ENCODE results near the gene SEPTIN10.
"Not testable (repeated sequence)": the region's sequence is repeated elsewhere in the genome, so short reads cannot be mapped to it uniquely, and the experiment has no call there.

The SEPTIN10 gene

DNA sequence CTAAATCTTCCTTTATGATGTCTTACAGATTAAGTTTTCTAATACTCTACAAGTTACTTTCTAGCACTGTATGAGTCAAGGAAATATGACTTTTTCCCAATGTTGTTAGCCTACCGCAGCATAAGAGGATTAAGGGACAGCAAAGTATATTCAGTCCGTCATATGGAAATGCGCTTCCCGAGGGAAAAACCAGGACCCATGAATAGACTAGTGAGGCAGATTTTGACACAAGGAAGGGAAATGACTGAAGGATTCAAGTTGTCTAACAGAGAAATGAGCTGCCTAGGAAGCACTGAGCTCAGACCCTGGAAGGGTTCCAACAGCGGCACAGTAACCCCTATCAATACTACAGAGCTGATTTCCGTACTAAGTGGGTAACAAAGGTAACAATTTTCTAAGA lies 12.0 kb downstream of the SEPTIN10 start:
- DNase-seq = no peak

DNA sequence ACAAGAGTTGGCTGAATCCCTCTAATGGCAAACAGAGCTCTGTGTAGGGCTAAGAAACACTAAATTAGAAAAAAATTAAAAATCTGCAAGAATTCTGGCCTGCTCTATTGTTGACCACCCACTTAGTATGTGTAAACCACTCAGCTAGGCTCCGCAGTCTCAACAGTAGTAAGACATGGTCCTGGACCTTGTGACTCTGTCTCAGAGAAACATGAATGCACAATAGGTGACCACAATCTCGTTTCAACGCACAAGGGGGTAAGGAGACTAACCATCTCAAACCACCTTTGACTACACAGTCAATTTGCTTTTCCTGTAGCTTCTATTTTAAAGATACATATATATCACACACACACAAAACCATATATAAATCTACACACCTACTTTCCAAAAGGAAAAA lies 16.5 kb downstream of the SEPTIN10 start:
- DNase-seq = no peak

DNA sequence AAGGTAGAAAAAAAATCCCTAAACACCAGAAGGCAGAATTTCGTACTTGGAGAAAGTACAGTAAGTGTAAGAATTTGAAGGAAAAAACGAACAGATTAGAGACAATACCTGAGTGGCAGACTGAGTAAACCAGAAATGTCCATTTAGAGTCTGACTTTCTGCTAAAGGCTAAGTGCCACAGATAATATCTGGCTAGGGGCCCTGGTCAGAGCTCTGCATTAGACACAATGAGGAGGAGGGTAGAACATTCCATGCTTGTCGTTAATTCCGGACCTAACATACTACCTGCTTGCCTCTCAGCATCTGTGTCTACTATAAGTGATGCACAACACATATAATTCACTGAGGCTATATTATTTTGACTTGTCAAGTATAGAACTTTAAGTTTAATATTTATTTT lies 18.1 kb downstream of the SEPTIN10 start:
- DNase-seq = no peak

DNA sequence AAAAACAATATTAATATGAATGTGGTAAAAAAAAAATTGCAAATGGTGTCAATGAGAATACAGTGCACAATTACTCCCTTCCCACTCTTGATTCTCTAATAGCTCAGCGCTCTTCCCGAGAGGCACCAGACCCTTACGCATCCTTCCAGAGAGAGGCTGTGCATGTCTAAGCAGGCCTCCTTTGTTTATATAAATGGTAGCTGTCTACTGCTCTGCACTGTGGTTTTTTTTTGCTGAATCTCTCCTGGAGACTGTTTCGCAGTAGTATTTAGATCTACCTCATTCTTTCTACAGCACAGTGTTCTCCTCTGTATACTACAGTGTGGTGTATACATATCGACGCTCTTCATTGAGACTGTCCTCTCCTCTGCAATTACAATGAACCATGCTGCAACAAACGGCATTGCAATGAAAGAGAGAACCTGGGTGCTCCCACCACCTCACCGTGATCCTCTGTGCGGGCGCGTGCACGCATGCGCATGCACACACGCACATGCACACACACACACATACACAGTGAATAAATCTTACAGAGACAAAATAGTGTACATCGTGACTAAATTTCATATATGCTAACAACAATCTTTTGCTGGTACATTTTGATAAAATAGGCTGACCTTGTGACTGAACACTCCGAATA lies 19.4 kb downstream of the SEPTIN10 start:
- DNase-seq = no peak

DNA sequence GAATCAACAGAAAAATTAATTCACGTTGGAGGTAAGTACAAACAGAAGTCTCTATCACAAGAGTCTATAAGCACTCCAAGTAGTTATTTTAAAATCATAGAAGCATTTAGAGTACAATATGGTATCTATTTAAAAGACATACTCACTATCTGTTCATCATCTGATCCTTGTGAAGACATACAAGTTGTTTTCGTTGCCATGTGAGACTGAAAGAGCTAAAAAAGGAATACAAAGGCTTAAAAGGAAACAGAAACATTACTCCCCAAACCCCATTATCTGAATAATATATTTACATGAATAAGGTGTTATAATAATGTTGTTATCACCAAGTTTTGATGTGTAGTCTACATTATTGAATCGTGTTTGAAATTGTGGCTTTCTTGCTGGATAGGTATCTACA lies 20.9 kb downstream of the SEPTIN10 start:
- DNase-seq = no peak

DNA sequence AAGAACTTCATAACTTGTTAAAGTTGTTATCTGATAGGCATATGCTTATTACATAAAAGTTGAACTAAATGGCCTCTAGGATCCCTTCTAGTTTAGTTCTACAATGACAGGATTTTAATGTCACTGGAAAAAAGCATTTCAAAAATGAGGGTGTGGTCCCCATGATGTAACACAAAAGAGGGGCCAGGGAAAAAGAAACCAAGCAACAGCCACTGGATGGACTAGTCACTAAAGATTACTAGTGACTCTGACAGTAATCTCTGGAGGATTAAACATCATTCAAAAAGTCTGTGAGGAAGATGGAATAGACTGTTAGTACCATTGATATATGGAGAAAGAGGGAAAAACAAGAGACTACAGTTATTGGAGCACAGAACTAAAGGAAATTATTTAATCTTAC lies 22.6 kb downstream of the SEPTIN10 start:
- DNase-seq = no peak

DNA sequence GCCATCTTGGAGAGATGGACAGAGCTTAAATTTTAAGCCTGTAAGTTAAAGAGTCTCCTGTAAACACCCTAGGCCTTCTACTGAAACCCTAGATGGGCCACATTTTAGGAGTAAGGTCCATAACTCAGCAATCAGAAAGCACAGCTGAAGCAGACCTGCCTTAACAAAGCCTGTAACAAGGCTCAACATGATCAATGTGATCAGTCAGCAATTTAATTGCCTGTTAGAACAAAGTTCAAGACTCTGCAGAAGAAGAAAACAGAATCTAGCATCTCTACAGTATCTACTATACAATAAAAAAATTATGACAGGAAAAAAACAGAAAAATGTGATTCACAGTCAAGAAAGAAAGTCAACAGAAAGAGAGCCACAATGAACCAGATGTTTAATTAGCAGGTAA lies 27.1 kb downstream of the SEPTIN10 start:
- DNase-seq = no peak

DNA sequence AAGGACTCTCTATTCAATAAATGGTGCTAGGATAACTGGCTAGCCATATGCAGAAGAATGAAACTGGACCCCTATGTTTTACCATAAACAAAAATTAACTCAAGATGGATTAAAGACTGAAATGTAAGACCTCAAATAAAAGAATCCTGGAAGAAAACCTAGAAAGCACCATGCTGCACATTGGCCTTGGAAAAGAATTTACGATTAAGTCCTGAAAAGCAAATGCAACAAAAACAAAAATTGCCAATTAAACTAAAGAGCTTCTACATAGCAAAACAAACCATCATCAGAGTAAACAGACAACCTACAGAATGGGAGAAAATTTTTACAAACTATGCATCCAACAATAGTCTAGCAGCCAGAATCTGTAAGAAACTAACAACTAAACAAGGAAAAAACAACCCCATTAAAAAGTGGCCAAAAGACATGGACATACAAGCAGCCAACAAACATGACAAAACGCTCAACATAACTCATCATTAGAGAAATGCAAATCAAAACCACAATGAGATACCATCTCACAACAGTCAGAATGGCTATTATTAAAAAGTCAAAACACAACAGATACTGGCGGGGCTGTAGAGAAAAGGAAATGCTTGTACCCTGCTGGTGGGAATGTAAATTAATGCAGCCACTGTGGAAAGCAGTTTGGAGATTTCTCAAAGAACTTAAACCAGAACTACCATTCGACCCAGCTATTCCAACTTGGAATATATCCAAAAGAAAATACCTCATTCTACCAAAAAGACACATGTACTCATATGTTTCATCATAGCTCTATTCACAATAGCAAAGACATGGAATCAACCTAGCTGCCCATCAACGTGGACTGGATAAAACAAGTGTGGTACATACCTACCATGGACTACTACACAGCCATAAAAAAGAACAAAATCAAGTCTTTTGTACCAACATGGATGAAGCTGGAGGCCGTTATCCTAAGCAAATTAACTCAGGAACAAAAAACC lies 30.6 kb downstream of the SEPTIN10 start:
- DNase-seq = no peak

DNA sequence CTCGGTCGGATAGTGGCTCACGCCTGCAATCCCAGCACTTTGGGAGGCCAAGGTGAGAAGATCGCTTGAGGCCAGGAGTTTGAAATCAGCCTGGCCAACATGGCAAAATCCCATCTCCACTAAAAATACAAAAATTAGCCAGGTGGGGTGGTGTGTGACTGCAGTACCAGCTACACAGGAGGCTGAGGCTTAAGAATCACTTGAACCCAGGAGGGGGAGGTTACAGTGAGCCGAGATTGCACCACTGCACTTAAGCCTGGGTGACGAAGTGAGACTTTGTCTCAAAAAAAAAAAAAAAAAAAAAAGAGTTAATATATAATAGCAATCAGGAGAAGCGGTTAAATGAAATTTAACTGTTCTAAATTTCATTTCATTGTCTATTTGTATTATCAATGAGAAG lies 36.1 kb downstream of the SEPTIN10 start:
- DNase-seq = not testable (repeated sequence)

DNA sequence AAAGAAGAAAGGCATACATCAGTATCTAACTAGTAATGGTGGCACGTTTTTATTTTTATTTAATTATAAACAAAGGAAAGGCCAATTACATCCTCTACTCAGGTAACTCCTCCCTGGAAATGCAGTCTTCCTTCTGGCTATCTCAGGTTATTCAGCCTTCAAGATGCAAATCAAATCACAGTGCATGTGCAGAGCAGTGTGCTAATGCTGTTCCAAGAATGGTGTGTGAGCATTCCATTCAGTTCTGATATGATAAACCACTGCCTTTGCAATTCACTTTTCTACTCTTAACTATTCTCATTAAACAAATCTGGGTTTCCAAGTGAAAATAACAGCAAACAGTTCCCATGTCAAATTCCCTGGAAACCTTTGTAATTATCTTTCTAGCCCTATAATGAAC lies 38.4 kb downstream of the SEPTIN10 start:
- DNase-seq = no peak

DNA sequence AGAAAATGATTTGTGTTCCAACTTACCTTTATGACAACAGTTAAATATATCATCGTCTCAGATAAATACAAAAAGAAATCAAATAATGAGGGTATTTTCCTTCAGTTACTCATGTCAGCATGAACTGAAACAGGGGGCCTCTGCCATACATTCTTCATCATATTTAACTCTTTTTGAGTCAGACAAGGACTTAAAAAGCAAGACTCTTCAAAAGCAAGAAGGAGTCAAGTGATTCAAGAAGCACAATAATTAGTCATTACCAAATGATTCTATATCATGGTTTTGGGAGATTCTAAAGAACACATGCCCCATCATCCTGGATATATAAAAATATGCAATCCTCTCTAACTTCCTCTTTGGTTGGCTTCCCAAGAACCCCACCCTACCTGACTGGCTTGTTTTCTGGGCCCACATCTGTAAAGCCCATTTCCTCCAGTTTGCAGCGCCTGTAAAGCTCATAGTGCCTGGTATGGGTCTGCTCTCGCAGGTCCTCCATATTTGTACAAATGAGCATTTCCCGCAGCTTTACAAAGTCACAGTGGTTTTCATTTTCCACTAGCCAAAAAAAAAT lies 49.7 kb downstream of the SEPTIN10 start:
- no peak for DNase-seq

DNA sequence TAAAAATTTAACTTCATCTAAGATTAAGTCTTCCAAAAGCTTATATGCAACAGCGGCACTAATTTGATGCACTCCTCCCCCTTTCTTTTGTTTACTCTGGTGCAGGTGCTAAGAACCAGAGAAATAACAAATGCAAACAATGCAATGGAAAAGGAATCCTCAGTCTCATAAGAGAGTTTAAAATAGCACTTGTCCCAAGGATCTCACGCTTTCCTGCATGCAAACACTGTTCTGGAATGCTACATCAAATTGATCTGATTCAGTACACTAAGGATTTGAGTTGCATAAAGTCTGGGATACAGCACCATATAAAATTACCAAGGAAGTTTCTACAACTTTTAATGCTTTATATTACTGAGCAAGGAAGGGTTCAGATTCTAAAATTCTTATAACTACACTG lies 50.5 kb downstream of the SEPTIN10 start:
- no peak for DNase-seq

DNA sequence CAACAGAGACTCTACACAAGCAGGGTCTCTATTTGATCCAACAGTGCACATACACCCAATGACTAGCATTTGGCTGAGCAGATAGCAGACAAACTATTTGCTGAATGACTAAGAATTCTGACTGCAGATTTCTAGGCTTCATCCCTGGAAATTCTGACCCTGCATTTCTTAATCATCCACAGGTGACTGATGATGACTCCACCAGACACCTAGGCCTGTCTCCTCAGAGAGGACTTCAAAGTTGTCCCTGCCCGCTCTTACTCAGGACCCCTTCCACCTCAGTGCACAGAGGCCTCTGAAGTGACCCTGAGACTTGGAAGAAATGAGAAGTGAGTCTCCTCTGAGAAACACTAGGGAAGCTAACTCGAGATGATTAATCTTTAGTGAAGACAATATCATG lies 51.3 kb downstream of the SEPTIN10 start:
- no peak for DNase-seq

DNA sequence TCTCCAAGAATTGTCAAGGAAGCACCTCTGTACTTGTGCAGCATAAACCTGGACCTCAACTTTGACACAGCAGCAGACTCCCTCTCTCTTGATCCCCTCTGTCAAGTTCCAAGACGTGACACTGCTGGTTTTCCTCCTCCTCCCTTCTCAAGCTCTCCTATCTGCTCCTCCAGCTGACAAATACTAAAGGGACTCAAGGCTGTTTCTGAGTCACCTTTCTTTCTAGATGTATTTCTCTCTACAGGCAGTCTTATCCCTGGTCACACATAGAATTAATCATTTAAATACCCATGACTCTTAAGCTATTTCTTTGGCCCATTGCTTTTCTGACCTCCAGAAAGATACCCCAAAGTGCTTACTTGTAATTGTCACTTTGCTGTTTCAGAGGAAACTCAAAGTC lies 53.5 kb downstream of the SEPTIN10 start:
- DNase-seq = no peak

DNA sequence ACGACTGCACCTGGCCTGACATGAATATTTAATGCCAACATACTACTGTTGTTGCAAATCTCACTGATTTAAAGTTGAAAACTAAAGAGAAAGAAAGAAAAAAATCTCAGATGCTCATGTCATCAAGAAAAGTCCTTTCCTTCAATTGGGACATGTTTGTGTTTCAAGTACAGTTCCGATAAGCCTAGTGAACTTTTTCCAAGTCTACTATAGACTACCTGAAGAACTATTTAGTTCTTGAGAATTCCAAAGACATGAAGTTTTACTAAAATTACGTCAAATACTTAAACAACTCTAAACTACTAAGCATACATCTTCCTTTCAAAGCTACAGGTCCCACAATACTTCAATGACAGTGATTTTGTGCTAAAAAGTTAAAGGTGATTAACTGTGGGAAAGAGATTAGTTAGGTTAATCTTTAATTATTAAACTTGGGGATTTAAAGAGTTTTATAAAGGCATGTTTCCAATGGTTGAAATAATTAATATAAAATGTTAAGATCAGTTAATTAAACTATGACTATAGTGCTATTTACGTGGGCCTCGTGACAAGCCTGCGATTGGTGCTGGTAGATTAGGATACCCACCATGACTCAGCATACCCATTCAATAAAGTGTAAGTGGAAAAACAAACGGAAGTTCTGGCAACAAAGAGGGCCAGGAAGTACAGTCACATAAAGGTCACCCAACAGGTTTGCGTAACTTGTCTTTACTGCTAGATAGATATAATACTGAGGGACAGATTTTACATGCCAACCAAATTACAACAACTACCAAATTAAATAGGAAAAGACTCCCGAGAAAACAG lies 55.5 kb downstream of the SEPTIN10 start:
- DNase-seq = no peak

DNA sequence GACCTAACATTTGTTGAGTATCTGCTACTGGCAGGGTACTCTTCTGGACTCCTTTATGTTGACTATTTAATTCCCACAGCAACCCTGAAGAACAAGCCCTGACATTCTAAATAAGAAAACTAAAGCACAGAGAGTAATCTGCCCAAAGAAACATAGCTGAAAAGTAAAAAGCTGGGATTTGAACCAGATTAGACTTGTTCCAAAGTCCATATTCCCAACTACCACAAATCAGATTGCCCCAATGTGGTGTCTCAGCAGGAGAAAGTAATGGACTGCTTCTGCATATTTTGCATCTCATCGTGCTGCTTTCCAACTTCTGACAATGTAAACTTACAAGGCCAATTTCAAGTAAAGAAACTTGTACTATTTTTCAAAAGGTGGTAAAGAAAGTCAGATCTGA lies 56.5 kb downstream of the SEPTIN10 start:
- no peak for DNase-seq

DNA sequence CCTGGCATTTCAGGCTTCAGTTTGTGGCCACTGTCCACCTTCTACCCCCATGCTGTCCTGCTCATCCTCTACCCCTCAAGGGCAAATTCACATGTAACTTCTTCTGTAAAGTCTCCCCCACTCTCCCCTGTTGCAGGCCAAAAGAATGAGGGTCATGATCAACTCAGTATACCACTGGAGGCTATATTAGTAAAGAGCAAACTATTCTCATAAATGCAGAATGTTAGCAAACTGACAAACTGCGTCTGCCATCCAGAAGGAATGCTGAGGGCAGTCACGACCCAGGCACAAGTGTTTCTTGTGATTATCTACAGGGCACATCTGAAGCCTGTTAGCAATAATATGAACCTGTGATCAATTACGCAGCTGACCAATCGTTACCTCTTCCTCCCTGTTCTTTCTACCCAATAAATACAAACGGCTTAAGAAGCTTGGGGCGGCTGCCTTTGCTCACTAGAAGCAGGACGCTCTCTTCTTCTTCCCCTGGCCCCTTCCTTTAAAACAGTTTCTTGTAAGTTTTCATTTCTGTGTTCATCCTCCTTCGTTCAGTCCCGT lies 58.3 kb downstream of the SEPTIN10 start:
- no peak for DNase-seq

DNA sequence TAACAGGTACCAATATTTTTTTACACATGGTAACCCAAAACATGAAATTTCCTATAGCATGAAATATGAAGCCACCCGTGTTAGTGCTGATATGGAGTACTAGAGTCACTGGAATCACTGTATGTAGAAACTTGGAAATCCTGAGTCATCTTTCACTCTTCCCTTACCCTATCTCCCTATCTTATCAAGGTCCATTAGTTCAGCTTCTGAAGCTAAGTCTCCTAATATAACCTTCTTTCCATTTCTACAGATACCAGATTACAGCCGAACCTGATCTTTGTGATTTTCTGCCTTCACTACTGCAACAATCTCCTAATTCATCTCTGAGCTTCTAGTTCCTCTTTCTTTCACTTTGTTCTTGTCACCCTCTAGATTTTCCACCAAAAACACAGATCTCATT lies 59.0 kb downstream of the SEPTIN10 start:
- no peak for DNase-seq

DNA sequence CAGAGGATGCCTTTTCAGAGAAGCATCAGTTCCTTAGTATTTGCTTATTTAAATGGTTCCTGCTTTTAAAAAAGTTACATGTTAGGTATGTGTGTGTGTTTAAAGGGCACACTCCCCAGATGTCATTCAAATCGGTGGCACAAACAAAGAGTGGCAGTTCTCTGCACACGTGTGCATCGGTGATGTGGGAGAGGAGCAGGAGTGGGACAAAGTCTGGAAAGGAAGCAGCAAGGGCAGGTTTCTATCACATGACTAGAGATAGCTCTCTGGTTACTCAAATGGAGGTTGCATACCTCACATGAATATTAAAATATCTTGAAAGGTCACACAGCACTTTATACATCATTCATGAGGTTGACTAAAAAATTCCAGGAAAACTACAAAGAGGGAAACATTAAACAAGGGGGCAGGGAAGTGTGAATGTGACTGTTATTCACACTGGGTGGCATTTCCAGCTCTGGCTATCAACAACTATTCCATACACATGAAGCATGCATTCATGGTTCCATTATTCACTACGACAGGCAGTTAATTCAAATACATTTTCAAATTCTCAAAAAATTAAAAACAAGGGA lies 64.7 kb downstream of the SEPTIN10 start:
- no peak for DNase-seq

DNA sequence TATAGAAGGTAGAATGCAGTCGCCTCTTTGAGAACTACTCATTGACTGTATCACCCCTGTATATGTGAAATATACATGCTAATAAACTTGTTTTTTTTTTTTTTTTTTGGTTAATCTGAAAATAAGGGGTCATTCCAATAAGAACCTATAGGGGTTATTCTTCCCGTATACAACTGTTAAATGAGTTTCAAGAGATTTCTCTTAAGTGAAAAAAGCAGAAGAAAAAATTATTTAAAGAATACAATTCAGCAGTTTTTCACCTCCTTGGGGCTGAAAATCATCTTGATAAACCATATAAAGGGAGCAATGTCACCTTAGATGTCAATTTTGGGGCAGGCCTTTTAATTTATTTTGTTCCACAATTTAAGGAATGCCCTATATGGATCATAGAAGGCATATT lies 66.5 kb downstream of the SEPTIN10 start:
- no peak for DNase-seq

DNA sequence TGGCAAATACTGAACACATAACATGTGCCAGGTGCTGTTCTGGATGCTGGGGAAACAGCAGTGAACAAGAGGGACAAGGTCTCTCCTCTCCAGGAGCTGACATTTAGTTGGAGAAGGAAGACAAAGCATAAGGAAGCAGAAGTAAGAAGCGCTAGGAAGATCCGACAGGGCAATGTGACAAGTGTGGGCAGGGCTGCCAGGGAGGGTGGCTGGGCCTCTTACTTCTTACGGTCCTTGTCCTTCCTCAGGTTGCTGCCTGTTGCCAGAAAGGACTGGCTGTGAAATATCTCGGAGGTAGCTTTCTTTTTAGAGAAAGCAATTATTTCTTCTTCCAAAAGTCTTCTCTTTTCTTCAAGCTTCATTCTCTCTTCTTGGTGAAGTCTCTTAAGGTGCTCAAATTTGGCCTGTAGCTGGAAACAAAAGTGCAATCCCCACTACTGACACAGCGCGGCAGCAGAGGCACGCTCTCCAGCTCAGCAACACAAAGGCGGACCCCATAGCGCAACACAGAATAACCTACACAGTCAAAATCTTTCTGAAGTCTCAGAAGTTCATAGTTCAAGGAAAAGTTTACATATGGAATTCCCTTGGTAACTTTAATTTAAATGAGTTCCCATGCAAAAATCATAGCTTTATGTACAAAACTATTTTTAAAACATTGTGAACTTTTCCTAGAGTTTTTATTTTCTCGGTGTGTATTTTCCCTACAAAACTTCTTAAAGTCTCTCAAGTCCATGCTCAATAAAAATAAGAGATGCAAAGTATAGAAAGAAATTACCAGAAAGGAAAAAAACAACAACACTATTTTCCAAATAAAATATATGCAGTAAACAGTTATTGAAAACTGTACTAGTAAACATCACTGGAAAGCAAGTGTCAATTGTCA lies 67.7 kb downstream of the SEPTIN10 start:
- peak; percentile 26 to 57 for DNase-seq

Data from activated CD4-positive, alpha-beta T cell treated with anti-CD3 and anti-CD28 coated beads for 4 hours (primary cell).